ENCODE results near the gene NRCAM.
"Not testable (repeated sequence)": the region's sequence is repeated elsewhere in the genome, so short reads cannot be mapped to it uniquely, and the experiment has no call there.

The NRCAM gene

DNA sequence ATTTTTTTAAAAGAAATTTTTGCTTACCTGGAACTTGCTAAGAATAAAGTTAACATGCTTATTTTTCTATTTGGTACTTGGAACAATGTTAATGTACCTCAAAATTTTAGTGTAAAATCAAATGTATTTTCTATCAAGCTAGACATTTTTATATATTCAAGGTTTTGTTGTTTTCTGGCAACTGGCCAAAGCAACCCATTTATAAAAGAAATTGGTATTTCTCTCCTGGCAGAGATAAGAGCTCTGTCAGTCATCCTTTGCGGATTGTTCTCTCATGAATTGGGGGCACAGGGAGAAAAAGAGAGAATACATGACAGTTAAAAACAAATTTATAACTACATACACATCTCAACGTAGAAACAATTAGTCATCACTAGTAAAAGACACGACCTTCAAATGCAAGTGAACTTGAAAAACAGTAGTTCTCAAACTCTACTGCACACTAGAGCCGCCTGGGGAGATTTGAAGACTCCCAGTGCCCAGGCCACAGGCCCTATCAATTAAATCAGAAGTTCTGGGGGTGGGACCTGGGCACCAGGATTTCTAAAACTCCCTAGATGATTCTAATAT is 173.7 kb downstream of the NRCAM start:
- H3K27ac ChIP-seq (ENCODE audit: poor library complexity, severe bottlenecking), result no peak overlapping the region
- no peak for ATAC-seq (ENCODE audit: low read depth)
- no peaks in the 10 kb centered on the region for H3K9me3 ChIP-seq (ENCODE audit: severe bottlenecking)
- H3K36me3 ChIP-seq (ENCODE audit: low read depth), result no peaks in the 10 kb centered on the region
- TF ChIP-seq, protein P1, sequence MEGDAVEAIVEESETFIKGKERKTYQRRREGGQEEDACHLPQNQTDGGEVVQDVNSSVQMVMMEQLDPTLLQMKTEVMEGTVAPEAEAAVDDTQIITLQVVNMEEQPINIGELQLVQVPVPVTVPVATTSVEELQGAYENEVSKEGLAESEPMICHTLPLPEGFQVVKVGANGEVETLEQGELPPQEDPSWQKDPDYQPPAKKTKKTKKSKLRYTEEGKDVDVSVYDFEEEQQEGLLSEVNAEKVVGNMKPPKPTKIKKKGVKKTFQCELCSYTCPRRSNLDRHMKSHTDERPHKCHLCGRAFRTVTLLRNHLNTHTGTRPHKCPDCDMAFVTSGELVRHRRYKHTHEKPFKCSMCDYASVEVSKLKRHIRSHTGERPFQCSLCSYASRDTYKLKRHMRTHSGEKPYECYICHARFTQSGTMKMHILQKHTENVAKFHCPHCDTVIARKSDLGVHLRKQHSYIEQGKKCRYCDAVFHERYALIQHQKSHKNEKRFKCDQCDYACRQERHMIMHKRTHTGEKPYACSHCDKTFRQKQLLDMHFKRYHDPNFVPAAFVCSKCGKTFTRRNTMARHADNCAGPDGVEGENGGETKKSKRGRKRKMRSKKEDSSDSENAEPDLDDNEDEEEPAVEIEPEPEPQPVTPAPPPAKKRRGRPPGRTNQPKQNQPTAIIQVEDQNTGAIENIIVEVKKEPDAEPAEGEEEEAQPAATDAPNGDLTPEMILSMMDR (IDR thresholded peaks at IDR 0.05; ENCODE audit: poor library complexity, severe bottlenecking), result no peak
- H3K4me1 ChIP-seq (ENCODE audit: insufficient read depth, poor library complexity, severe bottlenecking), result peaks cover 5% of the 10 kb centered on the region
- H3K27me3 ChIP-seq (ENCODE audit: insufficient read depth, poor library complexity, severe bottlenecking), result no peaks in the 10 kb centered on the region
- H3K4me3 ChIP-seq (ENCODE audit: severe bottlenecking), result no peak overlapping the region
- no peak for DNase-seq (ENCODE audit: low spot score)

DNA sequence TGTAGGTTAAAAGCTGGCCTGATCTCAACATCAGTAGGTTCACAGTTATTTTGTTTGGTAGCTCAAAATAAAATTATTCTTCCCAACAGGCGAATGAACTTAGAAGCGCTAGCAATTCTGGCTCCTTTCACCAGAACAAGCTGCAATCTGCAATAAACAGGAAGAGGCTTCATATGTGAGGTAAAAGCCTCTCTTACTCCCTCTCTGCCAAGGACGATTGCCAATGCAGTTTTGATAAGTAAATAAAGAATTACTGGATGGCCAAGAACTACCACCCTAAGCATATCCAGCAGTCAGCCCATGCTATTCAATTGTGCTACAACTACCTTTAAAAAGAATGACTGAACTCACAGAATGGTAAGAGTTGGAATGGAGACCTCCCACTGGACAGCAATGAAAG is 176.1 kb downstream of the NRCAM start:
- Histone ChIP-seq H3K27ac (ENCODE audit: poor library complexity, severe bottlenecking) (no peak overlapping the region), H3K9me3 (ENCODE audit: severe bottlenecking) (no peaks in the 10 kb centered on the region), H3K4me3 (ENCODE audit: severe bottlenecking) (no peak overlapping the region), H3K4me1 (ENCODE audit: insufficient read depth, poor library complexity, severe bottlenecking) (no peaks in the 10 kb centered on the region), H3K36me3 (ENCODE audit: low read depth) (no peaks in the 10 kb centered on the region), H3K27me3 (ENCODE audit: insufficient read depth, poor library complexity, severe bottlenecking) (no peaks in the 10 kb centered on the region)
- TF ChIP-seq, protein P1 (IDR thresholded peaks at IDR 0.05; ENCODE audit: poor library complexity, severe bottlenecking), result no peak
- DNase-seq (ENCODE audit: low spot score) (no peak), ATAC-seq (ENCODE audit: low read depth) (no peak)

GRCh38 chr7:108278776-108279175 is 177.5 kb downstream of the NRCAM start:
- ATAC-seq (ENCODE audit: low read depth), result no peak
- H3K9me3 ChIP-seq (ENCODE audit: severe bottlenecking), result no peaks in the 10 kb centered on the region

DNA sequence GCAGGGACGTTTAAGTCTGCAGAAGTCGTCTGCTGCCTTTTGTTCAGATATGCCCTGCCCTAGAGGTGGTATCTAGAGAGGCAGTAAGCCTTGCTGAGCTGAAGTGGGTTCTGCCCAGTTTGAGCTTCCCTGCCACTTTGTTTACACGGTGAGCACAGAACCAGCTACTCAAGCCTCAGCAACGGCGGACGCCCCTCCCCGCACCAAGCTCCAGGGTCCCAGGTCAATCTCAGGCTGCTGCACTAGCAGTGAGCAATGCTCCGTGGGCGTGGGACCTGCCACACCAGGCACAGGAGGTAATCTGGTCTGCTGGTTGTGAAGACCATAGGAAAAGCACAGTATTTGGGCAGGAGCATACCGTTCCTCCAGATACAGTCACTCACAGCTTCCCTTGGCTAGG is 178.0 kb downstream of the NRCAM start:
- DNase-seq (ENCODE audit: low spot score) (no peak), ATAC-seq (ENCODE audit: low read depth) (no peak)
- H3K27me3 ChIP-seq (ENCODE audit: insufficient read depth, poor library complexity, severe bottlenecking), result no peaks in the 10 kb centered on the region
- no peaks in the 10 kb centered on the region for H3K4me1 ChIP-seq (ENCODE audit: insufficient read depth, poor library complexity, severe bottlenecking)
- TF ChIP-seq, protein P1 (IDR thresholded peaks at IDR 0.05; ENCODE audit: poor library complexity, severe bottlenecking), result no peak
- H3K9me3 ChIP-seq (ENCODE audit: severe bottlenecking), result no peaks in the 10 kb centered on the region
- H3K27ac ChIP-seq (ENCODE audit: poor library complexity, severe bottlenecking), result no peak overlapping the region
- no peaks in the 10 kb centered on the region for H3K36me3 ChIP-seq (ENCODE audit: low read depth)
- no peak overlapping the region for H3K4me3 ChIP-seq (ENCODE audit: severe bottlenecking)

More at GRCh38 chr7:108278776-108279175, 177.5 kb downstream of the NRCAM start:
- TF ChIP-seq, protein P1 (IDR thresholded peaks at IDR 0.05; ENCODE audit: poor library complexity, severe bottlenecking), result no peak
- no peaks in the 10 kb centered on the region for H3K27me3 ChIP-seq (ENCODE audit: insufficient read depth, poor library complexity, severe bottlenecking)
- DNase-seq (ENCODE audit: low spot score), result no peak
- no peak overlapping the region for H3K27ac ChIP-seq (ENCODE audit: poor library complexity, severe bottlenecking)
- no peaks in the 10 kb centered on the region for H3K36me3 ChIP-seq (ENCODE audit: low read depth)
- no peaks in the 10 kb centered on the region for H3K4me1 ChIP-seq (ENCODE audit: insufficient read depth, poor library complexity, severe bottlenecking)
- H3K4me3 ChIP-seq (ENCODE audit: severe bottlenecking), result no peak overlapping the region

DNA sequence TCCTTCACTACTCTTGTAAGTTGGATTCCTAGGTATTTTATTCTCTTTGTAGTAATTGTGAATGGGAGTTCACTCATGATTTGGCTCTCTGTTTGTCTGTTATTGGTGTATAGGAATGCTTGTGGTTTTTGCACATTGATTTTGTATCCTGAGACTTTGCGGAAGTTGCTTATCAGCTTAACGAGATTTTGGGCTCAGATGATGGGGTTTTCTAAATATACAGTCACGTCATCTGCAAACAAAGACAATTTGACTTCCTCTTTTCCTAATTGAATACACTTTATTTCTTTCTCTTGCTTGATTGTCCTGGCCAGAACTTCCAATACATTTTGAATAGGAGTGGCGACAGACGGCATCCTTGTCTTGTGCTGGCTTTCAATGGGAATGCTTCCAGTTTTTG is 181.8 kb downstream of the NRCAM start:
- H3K4me1 ChIP-seq (ENCODE audit: insufficient read depth, poor library complexity, severe bottlenecking); H3K27ac ChIP-seq (ENCODE audit: poor library complexity, severe bottlenecking); DNase-seq (ENCODE audit: low spot score); H3K27me3 ChIP-seq (ENCODE audit: insufficient read depth, poor library complexity, severe bottlenecking); H3K36me3 ChIP-seq (ENCODE audit: low read depth); H3K9me3 ChIP-seq (ENCODE audit: severe bottlenecking); ATAC-seq (ENCODE audit: low read depth); H3K4me3 ChIP-seq (ENCODE audit: severe bottlenecking): not testable (repeated sequence)

DNA sequence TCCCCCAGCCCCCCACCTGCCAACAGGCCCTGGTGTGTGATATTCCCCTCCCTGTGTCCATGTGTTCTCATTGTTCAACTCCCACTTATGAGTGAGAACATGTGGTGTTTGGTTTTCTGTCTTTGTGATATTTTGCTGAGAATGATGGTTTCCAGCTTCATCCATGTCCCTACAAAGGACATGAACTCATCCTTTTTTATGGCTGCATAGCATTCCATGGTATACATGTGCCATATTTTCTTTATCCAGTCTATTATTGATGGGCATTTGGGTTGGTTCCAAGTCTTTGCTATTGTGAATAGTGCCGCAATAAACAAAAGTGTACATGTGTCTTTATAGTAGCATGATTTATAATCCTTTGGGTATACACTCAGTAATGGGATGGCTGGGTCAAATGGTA is 183.3 kb downstream of the NRCAM start:
- not testable (repeated sequence) for H3K27me3 ChIP-seq (ENCODE audit: insufficient read depth, poor library complexity, severe bottlenecking); ATAC-seq (ENCODE audit: low read depth)

More for the DNA sequence above, 183.3 kb downstream of the NRCAM start:
- not testable (repeated sequence) for H3K4me3 ChIP-seq (ENCODE audit: severe bottlenecking); H3K4me1 ChIP-seq (ENCODE audit: insufficient read depth, poor library complexity, severe bottlenecking); H3K36me3 ChIP-seq (ENCODE audit: low read depth); DNase-seq (ENCODE audit: low spot score); H3K27ac ChIP-seq (ENCODE audit: poor library complexity, severe bottlenecking); H3K9me3 ChIP-seq (ENCODE audit: severe bottlenecking)

Measured in RWPE2 (cell line).